Lower leg skin (tissue), 3 donors: Measurements from ENCODE around the gene PHF21A.

ENCODE experiments used
- POLR2A ChIP-seq, 2 donors: fragments of 450-650 bp; IDR thresholded peaks; one replicate each; pipeline ENCODE4 v1.6.1; 2016 to 2017; ENCODE audit warnings: antibody characterized with exemption in 2 of 2, mild to moderate bottlenecking in 1 of 2, moderate library complexity in 1 of 2
- TF ChIP-seq, protein P1 (sequence below), 3 donors: fragments of 450-650 bp; IDR thresholded peaks; one replicate each; pipeline ENCODE4 v1.5.1; 2016; ENCODE audit warnings: antibody characterized with exemption in 3 of 3, mild to moderate bottlenecking in 3 of 3, moderate library complexity in 2 of 3

DNA sequence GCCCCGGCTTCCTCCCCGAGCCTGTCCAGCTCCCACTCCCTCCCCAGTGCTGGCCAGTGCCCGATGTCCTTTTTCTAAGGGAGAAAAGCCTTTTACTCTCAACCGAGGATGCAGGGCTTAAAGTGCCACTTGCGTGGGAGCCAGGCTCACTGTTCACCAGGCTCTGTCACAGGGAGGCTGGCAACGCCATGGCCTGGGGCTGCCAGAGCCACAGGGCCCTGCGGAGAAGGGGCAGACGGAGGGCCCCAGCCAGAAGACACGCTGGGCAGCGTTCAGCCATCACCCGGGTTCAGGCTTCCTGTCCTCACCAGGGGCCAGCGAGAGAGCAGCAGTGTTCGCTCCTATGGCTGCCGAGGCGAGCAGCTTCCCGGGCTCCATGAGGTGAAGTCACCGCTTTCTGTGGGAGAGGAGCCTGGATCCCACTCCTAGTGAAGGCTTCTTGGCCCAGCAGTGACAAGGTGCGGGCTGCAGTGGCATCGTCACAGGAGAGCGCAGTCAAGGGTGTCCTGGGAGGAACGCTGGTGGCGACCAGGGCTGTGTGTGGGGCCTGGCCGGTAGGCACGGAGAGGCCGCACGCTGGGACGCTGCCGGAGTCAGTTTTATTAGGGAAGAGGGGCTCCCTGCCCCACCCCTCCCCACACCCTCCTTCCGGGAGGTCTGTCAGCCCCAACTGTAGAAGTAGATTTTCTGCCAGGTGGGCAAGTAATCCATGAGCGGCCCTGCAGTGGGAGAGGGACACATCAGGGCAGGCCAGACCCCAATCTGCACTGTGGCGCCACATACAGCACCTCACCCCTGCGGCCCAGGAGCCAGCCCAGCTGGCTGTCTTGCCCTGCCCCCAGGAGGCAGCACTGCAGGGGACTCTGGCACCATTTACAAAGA is 211.4 kb downstream of the PHF21A start:
- TF ChIP-seq, protein P1, sequence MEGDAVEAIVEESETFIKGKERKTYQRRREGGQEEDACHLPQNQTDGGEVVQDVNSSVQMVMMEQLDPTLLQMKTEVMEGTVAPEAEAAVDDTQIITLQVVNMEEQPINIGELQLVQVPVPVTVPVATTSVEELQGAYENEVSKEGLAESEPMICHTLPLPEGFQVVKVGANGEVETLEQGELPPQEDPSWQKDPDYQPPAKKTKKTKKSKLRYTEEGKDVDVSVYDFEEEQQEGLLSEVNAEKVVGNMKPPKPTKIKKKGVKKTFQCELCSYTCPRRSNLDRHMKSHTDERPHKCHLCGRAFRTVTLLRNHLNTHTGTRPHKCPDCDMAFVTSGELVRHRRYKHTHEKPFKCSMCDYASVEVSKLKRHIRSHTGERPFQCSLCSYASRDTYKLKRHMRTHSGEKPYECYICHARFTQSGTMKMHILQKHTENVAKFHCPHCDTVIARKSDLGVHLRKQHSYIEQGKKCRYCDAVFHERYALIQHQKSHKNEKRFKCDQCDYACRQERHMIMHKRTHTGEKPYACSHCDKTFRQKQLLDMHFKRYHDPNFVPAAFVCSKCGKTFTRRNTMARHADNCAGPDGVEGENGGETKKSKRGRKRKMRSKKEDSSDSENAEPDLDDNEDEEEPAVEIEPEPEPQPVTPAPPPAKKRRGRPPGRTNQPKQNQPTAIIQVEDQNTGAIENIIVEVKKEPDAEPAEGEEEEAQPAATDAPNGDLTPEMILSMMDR (IDR thresholded peaks at IDR 0.05), result no peak
- no peak for TF ChIP-seq POLR2A (IDR thresholded peaks at IDR 0.05)
